VCaP (cell line): ENCODE data around the gene TMTC2.

ENCODE experiments used
- H3K27ac ChIP-seq: fragments of 450-650 bp; 2 replicates; pipeline ENCODE4 v1.5.1; 2017
- CTCF ChIP-seq: fragments of 450-650 bp; conservative IDR thresholded peaks from 2 replicates; pipeline ENCODE4 v1.5.1; 2017; ENCODE audit warnings: mild to moderate bottlenecking, moderate library complexity

Gene TMTC2

GRCh38 chr12:82896277-82896676 lies 209.6 kb downstream of the TMTC2 start:
- no peak for TF ChIP-seq CTCF
- H3K27ac ChIP-seq = peak overlapping the region; percentile 34

- peak; percentile 80 for TF ChIP-seq CTCF
Observed at GRCh38 chr12:82896979-82897378, 210.3 kb downstream of the TMTC2 start.

DNA sequence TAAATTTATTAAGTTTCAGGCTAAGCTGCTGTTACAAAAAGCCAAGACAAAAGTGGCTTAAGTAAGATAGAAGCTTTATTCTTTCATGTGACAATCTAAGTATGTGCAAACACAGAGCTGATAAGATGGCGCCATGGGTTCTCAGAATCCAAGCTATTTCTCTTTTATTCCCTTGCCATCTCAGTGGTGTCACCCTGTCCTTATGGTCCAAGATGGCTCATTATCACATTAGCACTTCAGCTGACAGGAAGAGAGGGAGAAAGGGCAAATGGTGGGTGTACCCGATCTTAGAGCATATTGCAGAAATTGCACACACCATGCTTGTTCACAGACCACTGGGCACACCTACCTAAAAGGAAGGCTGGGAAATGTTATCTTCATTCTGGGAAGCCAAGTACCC lies 211.7 kb downstream of the TMTC2 start:
- no peak overlapping the region for H3K27ac ChIP-seq
- no peak for TF ChIP-seq CTCF

More at GRCh38 chr12:82896979-82897378, 210.3 kb downstream of the TMTC2 start:
- peak overlapping the region; percentile 34 for H3K27ac ChIP-seq

- no peak for TF ChIP-seq CTCF
- H3K27ac ChIP-seq = no peak overlapping the region
Observed at GRCh38 chr12:82904219-82904790, 217.6 kb downstream of the TMTC2 start.

DNA sequence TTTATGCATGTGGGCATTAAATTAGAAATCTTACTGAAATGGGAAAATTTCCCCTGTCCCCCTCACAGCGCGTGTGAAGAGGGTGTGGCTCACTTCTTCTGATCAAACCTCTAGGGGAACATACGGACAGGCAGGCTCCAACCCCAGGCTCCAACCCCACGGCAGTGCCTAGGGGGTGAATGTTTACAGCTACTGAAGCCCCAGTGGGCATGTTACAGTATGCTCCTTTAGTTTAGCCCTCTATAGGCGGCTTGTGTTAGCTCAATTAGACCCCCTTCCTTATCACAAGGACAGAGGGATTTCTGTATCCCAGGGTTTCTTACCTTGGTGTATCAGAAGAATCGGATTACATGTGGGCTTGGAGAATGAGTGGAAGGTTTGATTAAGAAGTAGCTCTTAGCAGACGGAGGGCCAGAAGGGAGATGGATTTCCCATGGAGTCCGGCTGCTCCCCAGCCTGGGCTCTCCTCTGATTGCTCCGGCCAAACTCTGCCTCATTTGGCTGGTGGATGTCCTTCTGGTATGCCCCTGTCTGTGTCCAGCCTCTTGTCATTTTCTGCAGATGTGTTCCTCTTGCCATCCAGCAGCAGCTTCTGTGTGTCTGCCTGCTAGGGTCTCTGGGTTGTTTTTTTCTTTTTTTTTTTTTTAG lies 223.7 kb downstream of the TMTC2 start:
- no peak overlapping the region for H3K27ac ChIP-seq
- no peak for TF ChIP-seq CTCF

- no peak overlapping the region for H3K27ac ChIP-seq
- no peak for TF ChIP-seq CTCF
Observed at GRCh38 chr12:82912406-82912805, 225.7 kb downstream of the TMTC2 start.

DNA sequence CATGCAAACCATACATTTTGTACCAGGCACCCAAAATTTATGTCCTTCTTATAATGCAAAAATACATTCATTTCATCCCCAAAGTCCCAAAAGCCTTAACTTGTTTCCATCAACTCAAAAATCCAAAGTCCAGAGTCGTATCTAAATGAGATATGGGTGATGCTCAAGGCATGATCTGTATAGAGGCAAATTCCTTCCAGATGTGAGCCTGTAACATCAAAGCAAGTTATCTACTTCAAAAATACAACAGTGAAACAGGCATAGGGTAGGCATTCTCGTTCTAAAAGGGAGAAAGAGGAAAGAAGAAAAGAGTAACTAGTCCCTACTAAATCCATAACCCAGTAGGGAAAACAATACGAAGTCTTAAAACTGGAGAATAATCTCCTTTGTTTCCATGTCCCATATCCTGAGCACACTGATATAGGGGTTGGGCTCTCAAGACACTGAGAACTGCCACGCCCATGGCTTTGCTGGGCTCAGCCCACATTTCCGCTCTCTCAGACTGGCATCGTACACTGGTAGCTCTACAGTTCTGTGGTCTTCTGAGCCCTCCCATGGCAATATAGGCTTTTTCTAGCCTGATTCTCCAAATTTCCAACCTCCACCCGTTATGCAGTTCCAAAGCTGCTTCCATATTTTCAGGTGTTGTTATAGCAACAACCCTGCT lies 232.8 kb downstream of the TMTC2 start:
- no peak overlapping the region for H3K27ac ChIP-seq
- no peak for TF ChIP-seq CTCF
